AG09309 (cell line): ENCODE results near the gene LPCAT3.
A peak's percentile ranks its signal among the peaks of the same experiment; 100 is the strongest.

Experiments
- DNase-seq: peaks from one replicate; pipeline ENCODE4 v3.0.0-alpha.2; 2010; ENCODE audit warnings: low read depth
- H3K4me3 ChIP-seq: 2 replicates; pipeline ENCODE4 v1.5.1; 2011; ENCODE audit warnings: mild to moderate bottlenecking, low read depth, low read length, moderate library complexity; ENCODE audit not compliant: control insufficient read depth
- CTCF ChIP-seq: IDR thresholded peaks from 2 replicates; pipeline ENCODE4 v1.5.1; 2011; ENCODE audit warnings: mild to moderate bottlenecking, low read depth, low read length, inconsistent platforms; ENCODE audit not compliant: insufficient read depth, control insufficient read depth; ENCODE audit errors: missing control alignments

The LPCAT3 gene

GRCh38 chr12:6941267-6941666 is 77.0 kb downstream of the LPCAT3 start:
- no peak for DNase-seq
- H3K4me3 ChIP-seq, result no peak overlapping the region
- no peak for TF ChIP-seq CTCF

DNA sequence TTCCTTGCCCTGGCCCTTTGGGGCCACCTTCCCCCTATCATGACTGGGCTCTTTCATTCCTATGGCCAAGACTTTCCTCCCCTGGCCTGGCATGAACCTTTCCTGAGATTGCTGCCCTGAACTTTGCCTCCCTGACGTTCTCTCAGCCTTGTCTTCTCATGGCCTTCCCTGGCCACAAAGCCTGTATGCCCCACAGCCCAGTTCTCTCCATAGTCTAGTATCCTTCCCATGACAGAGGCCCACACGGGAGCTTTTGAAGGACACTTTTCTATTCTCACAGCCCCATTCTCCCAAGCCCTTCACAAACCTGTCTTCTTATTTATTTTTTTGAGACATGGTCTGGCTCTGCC is 79.1 kb downstream of the LPCAT3 start:
- no peak overlapping the region for H3K4me3 ChIP-seq
- TF ChIP-seq CTCF, result no peak
- DNase-seq, result no peak

DNA sequence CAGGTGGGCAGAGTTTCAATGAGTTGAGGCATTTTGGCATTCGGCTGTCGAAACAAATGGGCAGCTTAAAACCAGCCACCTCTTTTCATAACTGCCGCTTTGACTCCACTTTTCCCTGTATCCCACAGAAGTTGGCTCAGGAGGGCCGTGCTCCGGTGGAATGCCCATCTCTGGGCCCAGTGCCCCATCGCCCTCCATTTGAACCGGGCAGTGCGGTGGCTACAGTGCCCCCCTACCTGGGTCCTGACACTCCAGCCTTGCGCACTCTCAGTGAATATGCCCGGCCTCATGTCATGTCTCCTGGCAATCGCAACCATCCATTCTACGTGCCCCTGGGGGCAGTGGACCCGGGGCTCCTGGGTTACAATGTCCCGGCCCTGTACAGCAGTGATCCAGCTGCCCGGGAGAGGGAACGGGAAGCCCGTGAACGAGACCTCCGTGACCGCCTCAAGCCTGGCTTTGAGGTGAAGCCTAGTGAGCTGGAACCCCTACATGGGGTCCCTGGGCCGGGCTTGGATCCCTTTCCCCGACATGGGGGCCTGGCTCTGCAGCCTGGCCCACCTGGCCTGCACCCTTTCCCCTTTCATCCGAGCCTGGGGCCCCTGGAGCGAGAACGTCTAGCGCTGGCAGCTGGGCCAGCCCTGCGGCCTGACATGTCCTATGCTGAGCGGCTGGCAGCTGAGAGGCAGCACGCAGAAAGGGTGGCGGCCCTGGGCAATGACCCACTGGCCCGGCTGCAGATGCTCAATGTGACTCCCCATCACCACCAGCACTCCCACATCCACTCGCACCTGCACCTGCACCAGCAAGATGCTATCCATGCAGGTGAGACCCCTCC is 79.7 kb downstream of the LPCAT3 start:
- no peak for DNase-seq
- H3K4me3 ChIP-seq, result peak overlapping the region; percentile 49
- no peak for TF ChIP-seq CTCF

GRCh38 chr12:6937481-6938352 is 80.6 kb downstream of the LPCAT3 start:
- DNase-seq, result peak; percentile 64
- TF ChIP-seq CTCF, result peak; percentile 91
- peak overlapping the region; percentile 49 for H3K4me3 ChIP-seq

DNA sequence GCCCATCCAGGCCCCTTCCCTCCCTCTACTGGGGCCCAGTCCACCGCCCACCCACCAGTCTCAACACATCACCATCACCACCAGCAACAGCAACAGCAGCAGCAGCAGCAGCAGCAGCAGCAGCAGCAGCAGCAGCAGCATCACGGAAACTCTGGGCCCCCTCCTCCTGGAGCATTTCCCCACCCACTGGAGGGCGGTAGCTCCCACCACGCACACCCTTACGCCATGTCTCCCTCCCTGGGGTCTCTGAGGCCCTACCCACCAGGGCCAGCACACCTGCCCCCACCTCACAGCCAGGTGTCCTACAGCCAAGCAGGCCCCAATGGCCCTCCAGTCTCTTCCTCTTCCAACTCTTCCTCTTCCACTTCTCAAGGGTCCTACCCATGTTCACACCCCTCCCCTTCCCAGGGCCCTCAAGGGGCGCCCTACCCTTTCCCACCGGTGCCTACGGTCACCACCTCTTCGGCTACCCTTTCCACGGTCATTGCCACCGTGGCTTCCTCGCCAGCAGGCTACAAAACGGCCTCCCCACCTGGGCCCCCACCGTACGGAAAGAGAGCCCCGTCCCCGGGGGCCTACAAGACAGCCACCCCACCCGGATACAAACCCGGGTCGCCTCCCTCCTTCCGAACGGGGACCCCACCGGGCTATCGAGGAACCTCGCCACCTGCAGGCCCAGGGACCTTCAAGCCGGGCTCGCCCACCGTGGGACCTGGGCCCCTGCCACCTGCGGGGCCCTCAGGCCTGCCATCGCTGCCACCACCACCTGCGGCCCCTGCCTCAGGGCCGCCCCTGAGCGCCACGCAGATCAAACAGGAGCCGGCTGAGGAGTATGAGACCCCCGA is 81.4 kb downstream of the LPCAT3 start:
- no peak for TF ChIP-seq CTCF
- DNase-seq, result no peak

GRCh38 chr12:6936194-6936635 is 82.1 kb downstream of the LPCAT3 start:
- no peak overlapping the region for H3K4me3 ChIP-seq
- DNase-seq, result no peak
- no peak for TF ChIP-seq CTCF

More for the DNA sequence above, 81.4 kb downstream of the LPCAT3 start:
- peak overlapping the region; percentile 49 for H3K4me3 ChIP-seq
